Skeletal muscle tissue (tissue), 4 donors: ENCODE results near the gene FBXL7. TPM values are rescaled to one million over a fixed set of nuclear protein-coding genes. Genes with fewer than 3 reads are reported as not detected.

Source experiments
- H3K27ac ChIP-seq: one replicate; pipeline ENCODE4 v1.7.0; 2013; ENCODE audit warnings: mild to moderate bottlenecking, low read depth, low read length, inconsistent platforms
- H3K27me3 ChIP-seq, 3 donors: one replicate each; pipeline ENCODE4 v1.7.0; 2013; ENCODE audit warnings: low read length in 3 of 3; ENCODE audit not compliant: control insufficient read depth in 3 of 3, insufficient read depth in 3 of 3
- H3K36me3 ChIP-seq, 3 donors: one replicate each; pipeline ENCODE4 v1.7.0; 2013; ENCODE audit warnings: low read length in 3 of 3; ENCODE audit not compliant: control insufficient read depth in 3 of 3, insufficient read depth in 3 of 3
- H3K4me1 ChIP-seq, 3 donors: one replicate each; pipeline ENCODE4 v1.7.0; 2013; ENCODE audit warnings: low read length in 3 of 3, mild to moderate bottlenecking in 3 of 3; ENCODE audit not compliant: control insufficient read depth in 3 of 3, insufficient read depth in 3 of 3
- H3K4me3 ChIP-seq, 3 donors: one replicate each; pipeline ENCODE4 v1.7.0; 2013; ENCODE audit warnings: low read length in 3 of 3
- H3K9ac ChIP-seq, 3 donors: one replicate each; pipeline ENCODE4 v1.7.0; 2013; ENCODE audit warnings: low read length in 3 of 3, mild to moderate bottlenecking in 3 of 3, moderate library complexity in 2 of 3, low read depth in 1 of 3
- H3K9me3 ChIP-seq, 3 donors: one replicate each; pipeline ENCODE4 v1.7.0; 2013; ENCODE audit warnings: low read length in 3 of 3; ENCODE audit not compliant: control insufficient read depth in 3 of 3
- total RNA-seq: library from RNA; depleted of rRNA; stranded (reverse); fragments of >200 nt; gene quantifications from one replicate; pipeline ENCODE4 v1.2.3, GENCODE V29; 2014
- donor health status: Osteomylitis.

The FBXL7 gene
- total RNA-seq, 1 donor from 2014 or later = 3.7 TPM

DNA sequence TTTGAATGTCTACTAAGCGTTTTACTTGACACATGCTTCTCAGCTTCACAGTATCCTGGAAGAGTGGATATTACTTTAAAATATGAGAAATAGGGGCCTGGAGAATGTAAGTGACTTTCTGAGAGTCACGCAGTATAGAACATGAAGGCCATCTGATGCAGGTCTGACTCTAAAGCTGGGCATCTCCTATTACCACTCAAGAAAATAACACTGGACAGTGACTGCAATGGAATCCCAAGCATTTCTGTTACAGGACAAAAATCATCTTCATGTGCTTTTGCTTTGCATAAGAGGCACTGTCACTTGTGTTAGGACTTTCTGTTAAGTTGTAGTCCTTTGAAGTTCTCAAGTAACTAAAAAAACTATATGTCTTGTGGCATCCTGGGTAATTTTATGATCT, 335.5 kb downstream of the FBXL7 start:
- no peaks in the 10 kb centered on the region for H3K4me1 ChIP-seq
- no peaks in the 10 kb centered on the region for H3K27me3 ChIP-seq
- no peaks in the 10 kb centered on the region for H3K9me3 ChIP-seq
- H3K36me3 ChIP-seq = no peaks in the 10 kb centered on the region
- no peak overlapping the region for H3K4me3 ChIP-seq
- no peak overlapping the region for H3K9ac ChIP-seq
- H3K27ac ChIP-seq = no peak overlapping the region

GRCh38 chr5:15837551-15838289, 337.7 kb downstream of the FBXL7 start:
- H3K4me1 ChIP-seq = no peaks in the 10 kb centered on the region
- H3K36me3 ChIP-seq = no peaks in the 10 kb centered on the region
- no peak overlapping the region for H3K9ac ChIP-seq
- no peaks in the 10 kb centered on the region for H3K9me3 ChIP-seq
- H3K4me3 ChIP-seq = no peak overlapping the region
- no peaks in the 10 kb centered on the region for H3K27me3 ChIP-seq
- no peak overlapping the region for H3K27ac ChIP-seq

GRCh38 chr5:15844253-15844652, 344.3 kb downstream of the FBXL7 start:
- Histone ChIP-seq H3K4me1 (no peaks in the 10 kb centered on the region), H3K4me3 (no peak overlapping the region), H3K9ac (no peak overlapping the region)

DNA sequence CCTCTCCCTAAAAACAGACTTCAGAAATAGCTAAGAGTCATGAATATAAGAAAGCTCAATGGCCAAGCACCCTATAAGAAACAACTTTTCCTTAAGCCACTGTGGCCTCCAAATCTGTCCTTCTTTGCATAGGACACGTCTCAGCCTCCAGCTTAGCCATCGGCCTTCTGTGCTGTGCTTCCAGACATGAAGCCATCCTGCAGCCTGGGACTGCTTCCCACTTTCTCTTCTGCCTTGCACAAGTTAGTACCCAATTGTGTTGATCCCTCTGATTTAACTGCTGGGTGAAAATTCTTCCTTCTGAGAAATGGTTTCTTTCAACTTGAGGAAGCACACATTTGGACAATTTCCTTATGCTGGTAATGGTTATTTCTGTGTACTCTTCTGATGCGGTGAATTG, 344.9 kb downstream of the FBXL7 start:
- Histone ChIP-seq H3K36me3 (no peaks in the 10 kb centered on the region), H3K27me3 (no peaks in the 10 kb centered on the region), H3K4me1 (no peaks in the 10 kb centered on the region), H3K9me3 (no peaks in the 10 kb centered on the region), H3K4me3 (no peak overlapping the region), H3K9ac (no peak overlapping the region), H3K27ac (no peak overlapping the region)

More at GRCh38 chr5:15844253-15844652, 344.3 kb downstream of the FBXL7 start:
- H3K9me3 ChIP-seq = no peaks in the 10 kb centered on the region
- H3K27me3 ChIP-seq = no peaks in the 10 kb centered on the region
- no peak overlapping the region for H3K27ac ChIP-seq
- no peaks in the 10 kb centered on the region for H3K36me3 ChIP-seq

DNA sequence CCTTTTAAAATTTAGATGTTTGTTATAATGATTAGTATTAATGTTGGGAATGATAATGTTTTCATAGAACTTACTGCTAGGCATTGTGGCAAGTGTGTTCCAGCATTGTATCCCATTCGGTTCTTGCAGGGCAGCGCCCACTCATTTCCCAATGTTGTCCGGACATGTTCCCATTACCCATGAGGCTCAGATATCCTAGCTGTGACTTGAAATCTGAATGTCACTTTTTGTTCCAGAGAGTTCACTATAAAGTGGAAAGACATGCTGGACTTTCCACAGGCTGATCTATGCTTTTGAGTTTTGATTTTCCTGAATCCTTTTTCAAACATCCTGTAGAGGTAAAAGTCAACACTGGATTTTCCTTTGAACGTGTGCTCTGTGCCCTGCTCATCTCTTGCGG, 350.6 kb downstream of the FBXL7 start:
- no peaks in the 10 kb centered on the region for H3K36me3 ChIP-seq
- H3K4me3 ChIP-seq = no peak overlapping the region
- no peaks in the 10 kb centered on the region for H3K9me3 ChIP-seq
- no peaks in the 10 kb centered on the region for H3K27me3 ChIP-seq
- no peak overlapping the region for H3K27ac ChIP-seq
- no peak overlapping the region for H3K9ac ChIP-seq
- H3K4me1 ChIP-seq = peaks cover 0 to 5% (median 4%) of the 10 kb centered on the region in 3 donors

GRCh38 chr5:15850939-15851341, 351.0 kb downstream of the FBXL7 start:
- Histone ChIP-seq H3K4me1 (peaks cover 0 to 5% (median 4%) of the 10 kb centered on the region in 3 donors), H3K9me3 (no peaks in the 10 kb centered on the region), H3K9ac (no peak overlapping the region), H3K4me3 (no peak overlapping the region), H3K27ac (no peak overlapping the region), H3K36me3 (no peaks in the 10 kb centered on the region), H3K27me3 (no peaks in the 10 kb centered on the region)

DNA sequence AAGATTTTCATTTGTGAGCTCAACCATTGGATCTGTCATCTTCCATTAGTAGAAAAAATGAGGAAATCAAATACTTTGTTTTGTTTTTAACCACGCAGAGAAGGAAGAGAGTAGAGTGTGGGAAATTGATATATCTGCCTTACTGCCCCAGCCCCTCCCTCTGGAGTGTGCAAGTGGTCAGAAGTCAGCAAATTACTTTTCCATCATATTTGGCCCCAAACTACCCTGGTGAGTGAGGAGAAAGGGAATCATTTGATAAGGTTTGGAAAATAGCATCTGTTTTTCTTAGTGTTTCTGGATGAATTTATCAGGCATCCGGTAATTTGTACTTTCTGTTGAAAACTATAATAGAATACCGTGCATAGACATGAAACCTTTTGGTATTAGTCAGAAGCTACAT, 352.2 kb downstream of the FBXL7 start:
- H3K4me3 ChIP-seq = no peak overlapping the region
- no peaks in the 10 kb centered on the region for H3K36me3 ChIP-seq
- no peak overlapping the region for H3K27ac ChIP-seq
- no peak overlapping the region for H3K9ac ChIP-seq
- H3K27me3 ChIP-seq = no peaks in the 10 kb centered on the region
- peaks cover 0 to 5% (median 4%) of the 10 kb centered on the region in 3 donors for H3K4me1 ChIP-seq
- H3K9me3 ChIP-seq = no peaks in the 10 kb centered on the region

DNA sequence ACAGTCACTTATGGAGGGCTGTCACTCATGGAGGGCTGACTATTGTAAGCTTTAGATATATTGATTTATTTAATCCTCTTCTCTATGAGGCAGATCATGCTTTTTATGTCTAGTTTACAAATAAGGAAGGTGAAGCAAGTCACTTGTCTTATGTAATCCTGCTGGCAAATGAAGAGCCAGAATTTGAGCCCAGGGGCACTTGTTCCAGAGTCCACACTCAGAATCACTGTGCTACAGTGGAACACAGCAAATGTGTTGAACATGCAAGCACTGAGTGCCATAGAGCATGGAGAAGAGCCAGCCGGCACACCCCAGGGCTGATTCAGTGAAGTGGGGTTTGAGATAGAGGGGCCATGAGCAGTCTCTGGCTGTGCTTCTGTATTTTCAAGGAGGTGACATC, 353.0 kb downstream of the FBXL7 start:
- Histone ChIP-seq H3K4me1 (peaks cover 0 to 5% (median 4%) of the 10 kb centered on the region in 3 donors), H3K27ac (no peak overlapping the region), H3K27me3 (no peaks in the 10 kb centered on the region), H3K9me3 (no peaks in the 10 kb centered on the region), H3K9ac (no peak overlapping the region), H3K4me3 (no peak overlapping the region), H3K36me3 (no peaks in the 10 kb centered on the region)

DNA sequence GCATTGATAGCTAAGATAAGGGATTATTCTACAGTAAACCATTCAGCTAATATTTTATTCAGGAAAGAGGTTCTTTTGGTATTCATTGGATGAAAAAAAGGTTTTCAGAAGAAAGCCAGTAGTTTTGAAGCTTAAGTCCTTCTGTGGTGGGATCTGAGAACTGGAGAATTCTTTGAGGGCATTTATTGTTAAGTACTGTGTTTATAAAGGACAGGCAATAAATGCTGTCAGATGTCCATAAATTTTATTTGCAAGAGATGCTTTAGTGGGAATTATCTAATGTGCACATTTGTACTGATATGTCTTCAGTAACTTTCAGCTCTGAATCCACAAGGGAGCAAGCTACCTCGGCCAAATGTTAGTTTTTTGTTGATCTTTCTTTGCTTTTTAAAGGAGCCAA, 358.3 kb downstream of the FBXL7 start:
- H3K9me3 ChIP-seq = no peaks in the 10 kb centered on the region
- H3K36me3 ChIP-seq = no peaks in the 10 kb centered on the region
- H3K4me1 ChIP-seq = peaks cover 0 to 2% (median under 1%) of the 10 kb centered on the region in 3 donors
- no peak overlapping the region for H3K27ac ChIP-seq
- H3K4me3 ChIP-seq = no peak overlapping the region
- H3K27me3 ChIP-seq = no peaks in the 10 kb centered on the region
- no peak overlapping the region for H3K9ac ChIP-seq

DNA sequence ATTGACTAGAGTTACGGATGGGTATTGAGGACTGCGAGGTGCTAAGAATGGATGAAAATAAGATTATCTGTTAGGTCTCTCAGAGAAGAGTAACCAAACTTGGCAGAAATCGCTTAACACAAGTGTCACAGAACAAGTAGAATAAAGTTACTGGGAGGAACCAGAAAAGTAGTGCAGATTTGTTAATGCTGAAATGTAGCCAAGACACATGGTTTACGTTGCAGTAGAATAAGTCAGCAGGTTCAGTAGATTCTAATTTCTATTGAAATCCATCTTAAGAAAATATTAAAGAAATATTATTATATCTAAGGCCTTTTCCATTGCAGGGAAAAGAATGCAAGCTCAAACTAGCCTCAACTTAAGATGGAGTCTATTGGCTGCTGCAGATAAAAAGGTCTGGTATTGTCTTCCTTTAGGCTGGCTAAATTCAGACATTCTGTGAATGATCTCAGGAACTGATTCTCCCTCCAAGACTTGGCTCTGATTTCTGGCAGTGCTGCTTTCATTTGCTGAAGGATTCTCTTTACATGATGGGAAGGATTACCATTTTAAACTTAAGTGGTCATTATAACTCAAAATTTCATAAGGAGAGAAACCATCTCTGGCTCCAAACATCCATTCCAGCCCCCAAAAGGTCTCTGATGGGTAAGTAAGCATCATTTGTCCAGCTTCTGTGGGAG, 364.7 kb downstream of the FBXL7 start:
- Histone ChIP-seq H3K27ac (no peak overlapping the region), H3K4me3 (no peak overlapping the region), H3K36me3 (no peaks in the 10 kb centered on the region), H3K4me1 (no peaks in the 10 kb centered on the region), H3K9me3 (no peaks in the 10 kb centered on the region), H3K9ac (no peak overlapping the region), H3K27me3 (no peaks in the 10 kb centered on the region)
